Choroid plexus epithelial cell (primary cell): Measurements from ENCODE around the gene SRSF8.
"Not testable (repeated sequence)": the region's sequence is repeated elsewhere in the genome, so short reads cannot be mapped to it uniquely, and the experiment has no call there.

Experiments
- DNase-seq: peaks from one replicate; pipeline ENCODE4 v3.0.0-alpha.2; 2010; ENCODE audit warnings: low read depth
- H3K4me3 ChIP-seq: 2 replicates; pipeline ENCODE4 v1.5.1; 2011; ENCODE audit warnings: low read depth, mild to moderate bottlenecking, control low read depth, low read length, moderate library complexity
- TF ChIP-seq, protein P1 (sequence below): conservative IDR thresholded peaks from 2 replicates; pipeline ENCODE4 v1.5.1; 2011; ENCODE audit warnings: low read depth, mild to moderate bottlenecking, control low read depth, inconsistent platforms, low read length, moderate library complexity

SRSF8 gene, protein sequence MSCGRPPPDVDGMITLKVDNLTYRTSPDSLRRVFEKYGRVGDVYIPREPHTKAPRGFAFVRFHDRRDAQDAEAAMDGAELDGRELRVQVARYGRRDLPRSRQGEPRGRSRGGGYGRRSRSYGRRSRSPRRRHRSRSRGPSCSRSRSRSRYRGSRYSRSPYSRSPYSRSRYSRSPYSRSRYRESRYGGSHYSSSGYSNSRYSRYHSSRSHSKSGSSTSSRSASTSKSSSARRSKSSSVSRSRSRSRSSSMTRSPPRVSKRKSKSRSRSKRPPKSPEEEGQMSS

DNA sequence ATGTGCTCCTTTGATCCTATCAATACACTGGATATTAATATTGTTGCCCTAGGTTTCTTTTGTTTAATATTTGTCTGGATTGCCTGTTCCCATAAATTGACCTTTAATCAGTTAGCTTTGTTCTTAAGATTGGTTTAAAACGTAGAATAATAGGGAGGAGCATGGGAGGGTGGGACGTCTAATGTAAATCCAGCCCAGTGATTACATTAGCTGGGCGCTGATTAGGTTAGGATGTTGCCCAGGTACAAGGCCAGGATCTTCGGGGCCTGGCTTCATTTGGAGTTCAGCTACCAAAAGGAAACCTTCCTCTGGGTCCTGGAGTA lies at the start of gene SRSF8:
TSS of gene SRSF8 (plus strand) at position 204 of the 323 bp plus-strand sequence. CDS start 308 bp downstream, outside the sequence.
- no peak for DNase-seq
- TF ChIP-seq, protein P1, sequence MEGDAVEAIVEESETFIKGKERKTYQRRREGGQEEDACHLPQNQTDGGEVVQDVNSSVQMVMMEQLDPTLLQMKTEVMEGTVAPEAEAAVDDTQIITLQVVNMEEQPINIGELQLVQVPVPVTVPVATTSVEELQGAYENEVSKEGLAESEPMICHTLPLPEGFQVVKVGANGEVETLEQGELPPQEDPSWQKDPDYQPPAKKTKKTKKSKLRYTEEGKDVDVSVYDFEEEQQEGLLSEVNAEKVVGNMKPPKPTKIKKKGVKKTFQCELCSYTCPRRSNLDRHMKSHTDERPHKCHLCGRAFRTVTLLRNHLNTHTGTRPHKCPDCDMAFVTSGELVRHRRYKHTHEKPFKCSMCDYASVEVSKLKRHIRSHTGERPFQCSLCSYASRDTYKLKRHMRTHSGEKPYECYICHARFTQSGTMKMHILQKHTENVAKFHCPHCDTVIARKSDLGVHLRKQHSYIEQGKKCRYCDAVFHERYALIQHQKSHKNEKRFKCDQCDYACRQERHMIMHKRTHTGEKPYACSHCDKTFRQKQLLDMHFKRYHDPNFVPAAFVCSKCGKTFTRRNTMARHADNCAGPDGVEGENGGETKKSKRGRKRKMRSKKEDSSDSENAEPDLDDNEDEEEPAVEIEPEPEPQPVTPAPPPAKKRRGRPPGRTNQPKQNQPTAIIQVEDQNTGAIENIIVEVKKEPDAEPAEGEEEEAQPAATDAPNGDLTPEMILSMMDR = no peak

DNA sequence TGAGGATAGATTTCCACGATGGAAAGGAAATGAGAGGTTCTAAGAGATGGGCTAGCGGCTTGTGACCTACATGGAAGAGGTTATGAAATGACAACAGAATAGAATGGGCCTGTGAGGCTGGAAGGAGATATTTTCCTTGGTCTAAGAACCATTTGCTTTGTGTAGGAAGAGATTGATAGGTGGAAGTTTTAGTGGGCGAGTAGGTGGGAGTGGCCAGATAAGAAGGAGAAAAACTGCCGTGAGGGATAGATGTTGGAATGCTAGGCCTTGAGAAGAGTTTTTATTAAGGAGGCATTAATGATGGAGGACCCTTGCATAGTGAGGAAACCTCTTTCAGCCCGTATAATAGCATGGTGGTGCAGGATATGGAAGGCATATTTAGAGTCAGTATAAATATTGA lies 45.3 kb upstream of the SRSF8 start:
- H3K4me3 ChIP-seq, DNase-seq: not testable (repeated sequence)

More for the DNA sequence above, at the start of gene SRSF8:
- H3K4me3 ChIP-seq = peak within 1 kb of the TSS; percentile 87

DNA sequence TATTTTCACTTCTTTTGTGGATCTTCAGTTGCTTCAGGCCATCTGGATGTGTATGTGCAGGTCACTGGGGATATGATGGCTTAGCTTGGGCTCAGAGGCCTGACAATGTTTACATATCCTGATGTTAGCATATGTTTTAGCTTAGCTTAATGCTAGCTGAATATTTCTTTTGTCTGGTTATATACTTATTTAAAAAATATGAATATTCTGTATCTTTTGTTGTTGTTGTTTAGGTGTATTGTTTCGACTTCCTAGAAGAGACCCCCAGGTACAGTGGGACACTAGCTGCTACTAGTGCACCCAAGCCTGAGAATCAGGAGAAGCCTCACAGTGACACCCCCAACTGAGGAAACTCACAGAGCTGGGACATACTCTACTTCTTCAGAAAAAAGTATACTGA lies 41.8 kb upstream of the SRSF8 start, which contains the start of gene KDM4E:
TSS of gene KDM4E (plus strand) at position 301 of the 400 bp plus-strand sequence. CDS start 300 bp downstream, outside the sequence.
- no peak for DNase-seq
- TF ChIP-seq, protein P1 = no peak
- no peak within 1 kb of the TSS for H3K4me3 ChIP-seq

DNA sequence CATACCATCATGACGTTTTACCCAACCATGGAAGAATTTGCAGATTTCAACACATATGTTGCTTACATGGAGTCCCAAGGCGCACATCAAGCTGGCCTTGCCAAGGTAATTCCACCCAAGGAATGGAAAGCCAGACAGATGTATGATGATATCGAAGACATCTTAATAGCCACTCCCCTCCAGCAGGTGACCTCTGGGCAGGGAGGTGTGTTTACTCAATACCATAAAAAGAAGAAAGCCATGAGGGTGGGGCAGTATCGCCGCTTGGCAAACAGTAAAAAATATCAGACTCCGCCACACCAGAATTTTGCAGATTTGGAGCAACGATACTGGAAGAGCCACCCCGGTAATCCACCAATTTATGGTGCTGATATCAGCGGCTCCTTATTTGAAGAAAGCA lies 41.1 kb upstream of the SRSF8 start:
- not testable (repeated sequence) for DNase-seq

DNA sequence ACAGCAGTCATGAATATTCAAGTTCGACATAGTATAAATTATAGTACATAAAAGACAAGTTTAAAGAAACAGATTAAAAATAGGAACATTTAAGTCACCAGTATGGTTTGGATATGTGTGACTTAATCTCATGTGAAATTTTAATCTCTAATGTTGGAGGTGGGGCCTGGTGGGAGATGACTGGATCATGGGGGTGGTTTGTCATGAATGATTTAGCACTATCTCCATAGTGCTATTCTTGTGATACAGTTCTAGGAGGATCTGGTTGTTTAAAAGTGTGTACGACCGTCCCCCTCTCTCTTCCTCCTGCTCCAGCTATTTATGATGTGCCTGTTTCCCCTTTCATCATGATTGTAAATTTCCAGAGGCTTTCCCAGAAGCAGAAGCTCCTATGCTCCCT lies 38.4 kb upstream of the SRSF8 start:
- TF ChIP-seq, protein P1 = no peak
- H3K4me3 ChIP-seq = no peak overlapping the region
- DNase-seq = no peak

More for the DNA sequence above, 41.1 kb upstream of the SRSF8 start:
- H3K4me3 ChIP-seq = not testable (repeated sequence)

DNA sequence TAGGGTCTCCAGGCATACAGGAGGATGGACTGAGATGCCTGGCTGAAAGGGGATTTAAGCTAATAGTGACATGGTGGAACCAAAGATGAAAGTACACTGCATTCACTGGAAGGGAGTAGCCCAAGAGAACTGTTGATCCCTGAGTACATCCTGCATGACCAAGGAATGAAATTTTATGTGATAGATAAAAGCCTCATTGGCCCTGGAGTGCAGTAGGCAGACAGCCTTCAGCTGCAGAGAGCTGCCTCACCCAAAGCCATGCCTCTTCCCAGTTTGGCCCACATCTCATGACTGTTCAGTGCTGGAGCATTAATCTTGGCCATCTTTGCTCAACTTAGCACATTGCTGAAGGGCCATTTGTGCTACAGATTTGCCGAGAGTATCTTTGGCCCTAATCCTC lies 33.7 kb upstream of the SRSF8 start:
- no peak for DNase-seq
- TF ChIP-seq, protein P1 = no peak
- H3K4me3 ChIP-seq = no peak overlapping the region

DNA sequence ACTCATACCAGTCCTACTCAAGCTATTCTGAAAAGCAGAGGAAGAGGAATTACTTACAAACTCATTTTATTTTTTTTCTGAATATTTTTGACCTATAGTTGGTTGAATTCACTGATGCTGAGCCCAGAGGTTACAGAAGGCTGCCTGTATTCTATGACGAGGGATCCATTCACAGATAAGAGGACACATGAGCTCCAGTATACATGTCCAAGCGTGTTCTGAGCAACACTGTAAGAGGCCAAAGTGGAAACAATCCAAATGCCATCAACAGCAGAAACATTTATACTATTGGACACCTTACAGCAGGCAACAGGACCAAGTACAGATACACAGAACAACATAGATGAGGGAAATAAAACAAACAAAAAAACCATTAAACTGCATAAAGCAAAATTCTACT lies 31.4 kb upstream of the SRSF8 start:
- no peak overlapping the region for H3K4me3 ChIP-seq
- DNase-seq = no peak
- TF ChIP-seq, protein P1 = no peak

DNA sequence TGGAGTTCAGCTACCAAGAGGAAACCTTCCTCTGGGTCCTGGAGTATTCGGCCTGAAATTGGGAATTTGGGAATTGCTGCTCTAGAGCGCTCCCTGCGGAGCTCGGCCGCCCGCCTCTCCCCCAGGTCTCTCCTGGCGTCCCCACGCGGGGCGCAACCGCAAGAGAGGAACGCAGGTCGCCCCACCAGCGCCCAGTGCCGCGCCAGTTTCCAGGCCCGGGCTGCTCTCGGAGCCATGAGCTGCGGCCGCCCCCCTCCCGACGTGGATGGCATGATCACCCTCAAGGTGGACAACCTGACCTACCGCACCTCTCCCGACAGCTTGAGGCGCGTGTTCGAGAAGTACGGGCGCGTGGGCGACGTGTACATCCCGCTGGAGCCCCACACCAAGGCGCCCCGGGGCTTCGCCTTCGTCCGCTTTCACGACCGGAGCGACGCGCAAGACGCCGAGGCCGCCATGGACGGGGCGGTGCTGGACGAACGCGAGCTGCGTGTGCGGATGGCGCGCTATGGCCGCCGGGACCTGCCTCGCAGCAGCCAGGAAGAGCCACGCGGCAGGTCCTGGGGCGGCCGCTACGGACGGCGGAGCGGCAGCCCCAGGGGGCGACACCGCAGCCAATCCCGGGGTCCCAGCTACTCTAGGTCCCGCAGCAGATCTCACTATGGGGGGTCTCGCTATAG lies 29.2 kb upstream of the SRSF8 start:
- H3K4me3 ChIP-seq = peak overlapping the region; percentile 58
- TF ChIP-seq, protein P1 = peak; percentile 32
- peak; percentile 18 for DNase-seq
